ENCODE measurements around the gene LRBA. TPM values are rescaled to one million over a fixed set of nuclear protein-coding genes. Genes with fewer than 3 reads are reported as not detected.
"Not testable (repeated sequence)": the region's sequence is repeated elsewhere in the genome, so short reads cannot be mapped to it uniquely, and the experiment has no call there.

LRBA gene
- total RNA-seq, 1 donor from 2014 or later, result 68.0 TPM

- DNase-seq (ENCODE audit: extremely low spot score in 2 of 2), result no peak
- intact Hi-C loops (cut with DNase I), result no loop called here
- Histone ChIP-seq H3K9me3 (no peaks in the 10 kb centered on the region), H3K4me3 (no peak overlapping the region), H3K36me3 (no peaks in the 10 kb centered on the region), H3K27me3 (no peaks in the 10 kb centered on the region), H3K4me1 (no peaks in the 10 kb centered on the region), H3K27ac (no peak overlapping the region)
- no peak for TF ChIP-seq CTCF (IDR thresholded peaks at IDR 0.05)
- TF ChIP-seq POLR2A (IDR thresholded peaks at IDR 0.05), result no peak
- TF ChIP-seq POLR2AphosphoS5 (IDR thresholded peaks at IDR 0.05; ENCODE audit: insufficient read depth in 1 of 2, low read depth in 1 of 2), result no peak
These were observed 444.2 kb downstream of the LRBA start for GRCh38 chr4:150570862-150571261.

- TF ChIP-seq POLR2AphosphoS5 (IDR thresholded peaks at IDR 0.05; ENCODE audit: insufficient read depth in 1 of 2, low read depth in 1 of 2) (no peak), POLR2A (IDR thresholded peaks at IDR 0.05) (no peak), CTCF (IDR thresholded peaks at IDR 0.05) (no peak)
- H3K36me3 ChIP-seq, result no peaks in the 10 kb centered on the region
- H3K4me1 ChIP-seq, result no peaks in the 10 kb centered on the region
- no peak overlapping the region for H3K27ac ChIP-seq
- intact Hi-C loops (cut with DNase I), result no loop called here
- H3K4me3 ChIP-seq, result no peak overlapping the region
- H3K9me3 ChIP-seq, result no peaks in the 10 kb centered on the region
- DNase-seq (ENCODE audit: extremely low spot score in 2 of 2), result no peak
- no peaks in the 10 kb centered on the region for H3K27me3 ChIP-seq
These were observed 445.0 kb downstream of the LRBA start for GRCh38 chr4:150569998-150570535.

GRCh38 chr4:150569384-150569987 is 445.6 kb downstream of the LRBA start:
- Histone ChIP-seq H3K4me3 (no peak overlapping the region), H3K27me3 (no peaks in the 10 kb centered on the region), H3K4me1 (no peaks in the 10 kb centered on the region), H3K36me3 (no peaks in the 10 kb centered on the region), H3K9me3 (no peaks in the 10 kb centered on the region), H3K27ac (no peak overlapping the region)
- intact Hi-C loops (cut with DNase I), result no loop called here
- DNase-seq (ENCODE audit: extremely low spot score in 2 of 2), result no peak
- TF ChIP-seq POLR2AphosphoS5 (IDR thresholded peaks at IDR 0.05; ENCODE audit: insufficient read depth in 1 of 2, low read depth in 1 of 2) (no peak), CTCF (IDR thresholded peaks at IDR 0.05) (no peak), POLR2A (IDR thresholded peaks at IDR 0.05) (no peak)

- no peaks in the 10 kb centered on the region for H3K4me1 ChIP-seq
- intact Hi-C loops (cut with DNase I), result no loop called here
- H3K36me3 ChIP-seq, result no peaks in the 10 kb centered on the region
- no peak overlapping the region for H3K27ac ChIP-seq
- no peaks in the 10 kb centered on the region for H3K27me3 ChIP-seq
- DNase-seq (ENCODE audit: extremely low spot score in 2 of 2), result no peak
- no peak overlapping the region for H3K4me3 ChIP-seq
- no peaks in the 10 kb centered on the region for H3K9me3 ChIP-seq
- TF ChIP-seq POLR2A (IDR thresholded peaks at IDR 0.05) (no peak), POLR2AphosphoS5 (IDR thresholded peaks at IDR 0.05; ENCODE audit: insufficient read depth in 1 of 2, low read depth in 1 of 2) (no peak), CTCF (IDR thresholded peaks at IDR 0.05) (no peak)
These were observed 448.0 kb downstream of the LRBA start for GRCh38 chr4:150567070-150567469.

- H3K4me3 ChIP-seq; intact Hi-C loops (cut with DNase I); H3K4me1 ChIP-seq; DNase-seq (ENCODE audit: extremely low spot score in 2 of 2); H3K36me3 ChIP-seq; H3K27ac ChIP-seq; H3K27me3 ChIP-seq; H3K9me3 ChIP-seq: not testable (repeated sequence)
These were observed 450.1 kb downstream of the LRBA start for GRCh38 chr4:150564967-150565366.
